ENCODE measurements around the gene ADGRG1. TPM values are rescaled to one million over a fixed set of nuclear protein-coding genes. Genes with fewer than 3 reads are reported as not detected.

ADGRG1 gene
- total RNA-seq: 1.7 and 5.0 TPM in 2 replicates

GRCh38 chr16:57628008-57628781 lies at the start of gene ADGRG1:
Gene ADGRG1 (plus strand): TSS chr16:57628630. CDS start chr16:57650288, 21,658 bp downstream.

GRCh38 chr16:57668263-57668571 lies 39.8 kb downstream of the ADGRG1 start, which contains the start of gene ADGRG3:
Gene ADGRG3 (plus strand): TSS chr16:57668306. CDS start chr16:57668348, 42 bp downstream.

DNA sequence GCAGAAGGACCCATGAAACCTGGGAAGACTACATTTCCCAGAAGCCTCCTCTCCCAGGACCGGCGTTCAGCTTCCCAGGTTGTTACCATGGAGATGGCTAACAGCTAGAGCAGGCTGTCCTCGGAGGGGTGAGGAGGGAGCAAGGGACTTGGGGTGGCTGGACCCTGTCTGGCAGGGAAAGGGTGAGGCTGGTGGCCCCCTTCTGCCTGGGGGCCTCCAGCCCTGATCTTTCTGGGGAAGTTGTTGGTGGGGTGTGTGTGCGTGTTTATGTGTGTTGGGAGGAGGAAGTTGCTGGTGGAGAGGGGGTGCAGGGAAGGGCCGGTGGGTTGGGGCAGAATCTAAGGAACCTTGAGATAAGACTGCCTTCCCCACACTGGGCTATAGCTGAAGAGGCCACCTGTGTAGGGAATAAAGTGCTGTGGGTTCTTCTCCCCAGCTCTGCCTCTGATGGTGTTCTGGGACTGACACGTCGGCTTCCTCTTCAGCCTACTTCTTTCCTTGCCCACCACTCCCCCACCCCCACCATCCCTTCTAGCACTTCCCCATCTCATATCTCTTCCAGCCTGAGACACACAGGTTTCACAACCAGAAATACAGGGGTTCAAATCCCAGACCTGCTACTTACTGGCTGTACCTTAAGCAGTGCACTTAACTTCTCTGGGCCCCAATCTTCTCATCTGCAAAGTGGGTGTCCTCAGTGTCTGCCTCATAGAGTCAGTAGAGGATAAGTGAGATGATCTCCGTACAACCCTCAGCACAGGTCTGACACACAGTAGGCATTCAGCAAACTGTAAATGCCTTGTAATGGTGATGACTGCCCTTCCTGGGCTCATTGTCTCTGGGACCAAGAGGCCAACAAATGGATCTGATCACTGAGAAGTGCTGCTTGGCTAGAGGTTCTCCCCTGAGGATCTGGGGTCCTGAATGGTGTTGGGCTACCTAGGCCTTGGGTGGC lies 66.6 kb downstream of the ADGRG1 start, which contains the start of gene DRC7:
Gene DRC7, plus strand, starts transcription at position 82 of the 955 bp plus-strand sequence. CDS start 3,144 bp downstream, outside the sequence.

Other genes starting within 250 kb of the ADGRG1 start
- gene CCL17, start 223.9 kb upstream of the ADGRG1 start, total RNA-seq: not detected in 2 replicates
- 22.4 and 22.9 TPM in 2 replicates for gene CIAPIN1, start 181.2 kb upstream of the ADGRG1 start, total RNA-seq
- 28.6 and 29.6 TPM in 2 replicates for gene COQ9, start 181.2 kb upstream of the ADGRG1 start, total RNA-seq
- 60.8 and 73.7 TPM in 2 replicates for gene POLR2C, start 166.0 kb upstream of the ADGRG1 start, total RNA-seq
- gene DOK4, start 142.1 kb upstream of the ADGRG1 start, total RNA-seq: 39.1 and 54.1 TPM in 2 replicates
- gene CCDC102A, start 92.1 kb upstream of the ADGRG1 start, total RNA-seq: 22.7 and 23.3 TPM in 2 replicates
- gene ADGRG5, start 86.0 kb upstream of the ADGRG1 start, total RNA-seq: not detected in 2 replicates
- not detected in 2 replicates for gene ADGRG3, start 39.7 kb downstream of the ADGRG1 start, total RNA-seq
- gene DRC7, start 66.2 kb downstream of the ADGRG1 start, total RNA-seq: 0.34 TPM in 1 of 2 replicates, not detected in the other
- 7.9 and 13.8 TPM in 2 replicates for gene KATNB1, start 107.1 kb downstream of the ADGRG1 start, total RNA-seq
- 5.6 and 8.4 TPM in 2 replicates for gene KIFC3, start 173.9 kb downstream of the ADGRG1 start, total RNA-seq

Measured in cardiac ventricle fibroblast (primary cell).